Cerebellar cortex (tissue), 1 donor: ENCODE results near the gene PSMB3.
A peak's percentile ranks its signal among the peaks of the same experiment; 100 is the strongest.
"Not testable (repeated sequence)": the region's sequence is repeated elsewhere in the genome, so short reads cannot be mapped to it uniquely, and the experiment has no call there.

Experiments used
- DNase-seq: peaks from one replicate; pipeline ENCODE4 v3.0.0-alpha.2; 2015; ENCODE audit warnings: low spot score

PSMB3 gene

DNA sequence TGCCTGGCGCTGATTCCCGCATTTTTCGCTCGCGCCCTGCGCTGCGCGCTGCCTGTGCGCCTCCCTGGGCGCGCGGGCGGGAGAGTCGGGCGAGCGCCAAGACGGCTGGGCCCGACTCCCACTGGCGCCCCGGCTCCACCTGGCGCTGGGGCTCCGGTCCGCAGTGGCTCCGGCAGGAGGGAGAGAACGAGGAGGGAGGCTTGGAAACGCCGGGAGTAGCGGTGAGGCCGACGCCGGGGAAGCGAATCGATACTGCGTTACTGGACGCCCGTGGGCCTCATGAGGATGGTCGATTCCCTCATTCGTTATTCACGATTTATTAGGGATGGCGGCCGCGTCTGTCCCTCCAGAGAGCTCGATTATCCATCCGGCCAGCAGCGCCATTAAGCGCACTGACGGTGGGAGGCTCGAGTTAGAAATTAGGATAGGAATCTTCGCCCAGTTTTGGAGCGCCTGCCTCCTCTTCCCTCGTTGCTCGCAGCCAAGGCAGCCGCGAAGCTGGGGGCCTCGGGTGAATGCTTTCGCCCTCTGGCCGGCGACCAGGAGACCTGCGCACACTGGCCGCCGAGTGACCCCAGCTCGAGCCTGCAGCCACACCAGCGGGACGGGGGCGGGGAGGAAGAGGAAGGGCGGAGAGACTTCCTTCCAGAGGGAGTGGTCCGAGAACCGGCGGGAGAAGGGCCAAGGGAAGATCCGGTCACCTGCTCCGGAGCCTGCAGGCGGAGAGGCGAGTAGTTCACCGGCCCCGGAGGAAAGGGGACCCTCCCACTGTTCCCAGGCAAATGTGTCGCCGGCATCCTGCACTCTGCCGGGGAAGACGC is 3.1 kb upstream of the PSMB3 start:
- peak; percentile 89 for DNase-seq

DNA sequence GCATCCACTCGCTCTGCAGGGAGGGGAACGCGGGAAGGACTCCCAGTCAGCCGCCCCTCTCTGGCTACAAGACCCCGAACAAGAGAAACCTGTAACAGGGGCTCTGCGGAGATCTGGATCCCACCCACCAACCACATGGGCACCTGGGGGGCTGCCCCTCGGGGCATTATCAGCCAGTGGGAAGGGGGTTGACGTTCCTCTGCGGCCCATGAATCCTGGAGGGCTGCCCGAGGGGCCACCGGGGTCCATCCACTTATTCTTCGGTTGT is 2.6 kb upstream of the PSMB3 start:
- DNase-seq: no peak

DNA sequence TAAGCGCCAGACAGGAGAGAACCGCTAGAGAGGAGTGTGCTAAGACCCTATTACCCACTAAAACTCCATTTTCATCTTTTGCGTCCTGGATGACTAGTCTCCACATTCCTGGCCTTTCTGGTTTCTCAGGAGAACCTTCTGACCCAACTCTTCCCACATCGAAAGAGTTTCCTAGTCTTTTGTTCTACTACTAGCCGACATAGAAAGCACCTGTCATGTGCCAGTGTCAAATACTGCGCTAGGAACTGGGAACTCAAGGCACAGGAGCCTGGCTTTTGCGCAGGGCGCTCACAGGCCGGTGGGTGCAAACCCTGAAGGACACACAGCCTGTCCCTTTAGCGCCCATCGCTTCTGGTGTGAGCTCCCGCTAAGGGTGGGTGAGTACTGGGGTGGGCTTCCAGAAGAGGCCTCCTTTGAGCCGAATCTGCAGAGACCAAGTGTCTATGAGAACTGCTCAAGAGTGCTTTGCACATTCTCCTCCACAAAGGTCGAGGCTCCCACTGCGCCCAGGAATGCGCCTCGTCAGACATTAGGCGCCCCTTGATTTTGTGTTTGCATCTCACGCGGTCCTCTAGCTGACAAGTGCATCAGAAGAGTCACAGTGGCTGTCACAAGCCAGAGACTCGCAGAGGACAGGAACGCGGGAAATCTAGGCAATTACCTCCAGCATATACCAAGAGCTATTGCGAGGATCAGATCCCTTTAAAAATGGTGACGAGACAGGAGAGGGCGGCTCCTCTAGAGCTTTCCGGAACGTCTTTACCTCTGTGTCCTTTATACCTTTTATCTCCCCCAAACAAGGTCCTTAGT is 2.0 kb upstream of the PSMB3 start:
- peak; percentile 80 for DNase-seq

DNA sequence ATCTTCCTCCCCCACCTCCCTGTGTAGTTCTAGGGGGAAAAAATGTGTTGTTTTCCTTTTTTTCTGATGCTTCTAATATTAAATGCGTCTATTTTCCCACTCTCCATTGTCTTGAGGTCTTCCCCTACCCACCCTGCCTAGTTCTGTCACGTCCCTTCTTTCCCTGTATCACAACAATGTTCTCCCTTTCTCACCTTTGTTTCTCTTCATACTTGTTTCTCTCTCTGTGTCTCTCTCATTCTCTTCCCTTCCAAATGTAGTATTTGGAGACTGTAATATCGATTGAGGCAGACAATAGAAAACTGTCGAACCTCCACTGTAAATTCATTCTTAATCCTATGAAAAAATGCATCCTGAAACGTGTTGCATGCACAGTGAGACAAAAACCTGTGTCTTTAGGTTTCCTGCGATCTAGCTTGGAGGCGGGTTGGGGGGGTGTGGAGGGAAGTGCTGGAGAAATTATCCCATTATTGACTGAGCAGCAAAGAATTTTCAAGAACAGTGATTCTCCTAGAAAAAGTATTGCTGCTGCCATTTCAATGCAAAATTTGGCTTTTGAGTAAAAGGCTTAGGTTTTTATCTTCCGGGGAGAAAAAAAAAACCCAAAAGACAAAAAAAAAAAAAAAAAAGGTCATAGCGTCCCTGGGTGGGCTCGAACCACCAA is 1.3 kb upstream of the PSMB3 start:
- DNase-seq: peak; percentile 65

DNA sequence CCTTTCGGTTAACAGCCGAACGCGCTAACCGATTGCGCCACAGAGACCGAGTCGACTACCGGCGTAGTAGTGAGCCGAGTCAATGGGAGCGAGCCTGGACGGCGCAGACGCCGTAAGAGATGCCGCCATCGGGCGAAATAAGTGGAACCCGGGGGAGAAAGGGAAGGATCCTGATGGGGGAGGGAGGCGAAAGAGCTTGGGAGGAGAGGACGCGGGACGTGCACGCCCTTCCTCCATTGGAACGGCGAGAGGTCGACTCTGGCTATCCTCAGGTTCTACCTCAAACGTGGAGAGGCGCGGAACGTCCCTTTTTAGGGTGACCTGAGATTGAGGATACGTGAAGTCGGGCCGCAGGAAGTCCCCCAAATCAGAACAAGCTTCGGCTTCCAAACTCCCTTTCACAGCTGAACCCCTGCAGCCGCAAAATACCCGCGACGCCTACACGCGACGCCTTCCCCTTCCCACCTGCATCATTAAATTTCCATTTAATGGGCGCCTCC is 683 bp upstream of the PSMB3 start:
- DNase-seq: peak; percentile 90

DNA sequence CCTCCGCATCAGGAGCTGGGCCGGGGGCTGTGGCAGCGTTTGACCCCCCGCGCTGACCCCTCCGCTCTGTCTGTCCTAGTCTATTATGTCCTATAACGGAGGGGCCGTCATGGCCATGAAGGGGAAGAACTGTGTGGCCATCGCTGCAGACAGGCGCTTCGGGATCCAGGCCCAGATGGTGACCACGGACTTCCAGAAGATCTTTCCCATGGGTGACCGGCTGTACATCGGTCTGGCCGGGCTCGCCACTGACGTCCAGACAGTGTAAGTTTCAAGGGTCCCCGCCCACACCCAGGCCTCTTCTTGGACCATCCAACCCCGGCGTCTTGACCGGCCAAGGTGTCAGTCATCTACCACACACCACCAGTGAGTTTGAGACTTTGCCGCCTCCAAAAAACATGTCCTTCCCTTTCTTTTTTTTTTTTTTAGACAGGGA is 548 bp downstream of the PSMB3 start:
- no peak for DNase-seq

DNA sequence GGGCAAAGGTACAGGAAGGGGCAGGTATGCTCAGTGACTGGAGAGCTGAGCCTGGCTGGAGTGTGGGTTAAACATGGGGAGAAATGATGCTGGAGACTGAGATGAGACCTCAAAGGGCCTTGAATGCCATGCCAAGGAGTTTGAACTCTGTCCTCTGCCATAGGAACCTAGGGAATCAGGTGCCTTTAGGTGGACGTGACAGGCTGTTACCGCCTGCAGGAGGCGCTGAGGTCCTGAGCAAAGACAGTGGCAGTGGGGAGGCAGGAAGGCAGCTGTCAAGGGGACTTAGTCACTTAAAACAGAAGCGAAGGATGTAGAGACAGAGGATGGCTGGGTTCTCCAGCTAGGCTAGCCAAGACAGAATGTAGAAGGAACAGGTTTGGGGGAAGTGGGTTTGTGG is 9.1 kb downstream of the PSMB3 start:
- peak; percentile 61 for DNase-seq

DNA sequence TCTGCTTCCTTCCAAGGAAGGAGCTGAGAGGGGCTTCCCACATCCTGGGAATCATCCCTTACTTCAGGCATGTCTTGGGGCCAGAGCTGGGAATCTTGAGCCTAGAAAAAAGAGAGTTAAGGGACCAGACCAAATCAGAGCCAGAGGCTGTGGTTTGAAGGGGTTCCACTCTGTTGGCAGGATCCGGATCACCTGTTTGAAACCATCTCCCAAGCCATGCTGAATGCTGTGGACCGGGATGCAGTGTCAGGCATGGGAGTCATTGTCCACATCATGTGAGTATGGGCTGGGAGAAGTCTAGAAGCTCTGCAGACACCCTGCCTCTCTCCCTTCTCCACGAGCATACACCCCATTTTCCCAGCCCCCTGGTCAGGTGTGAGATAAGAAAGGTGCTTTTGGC is 9.7 kb downstream of the PSMB3 start:
- no peak for DNase-seq

DNA sequence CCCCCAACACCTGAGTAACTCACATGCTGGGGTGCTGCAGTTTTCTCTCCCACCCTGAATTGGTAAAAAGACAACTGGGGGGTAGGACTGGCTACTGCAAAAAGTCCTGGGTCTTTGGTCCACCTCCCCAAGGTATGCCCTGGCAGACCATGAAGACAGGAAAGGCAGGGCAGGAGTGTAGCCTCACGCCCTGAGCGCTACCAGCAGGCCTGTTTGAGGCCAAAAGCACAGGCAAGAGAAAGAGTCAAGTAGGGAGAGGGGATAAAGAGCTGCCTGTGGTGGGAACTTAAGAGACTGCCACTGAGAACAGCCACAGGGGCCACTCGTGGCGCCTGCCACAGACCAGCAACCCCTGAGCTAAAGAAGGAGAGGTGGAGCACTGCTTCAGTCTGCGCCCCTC is 13.8 kb downstream of the PSMB3 start:
- DNase-seq: no peak

DNA sequence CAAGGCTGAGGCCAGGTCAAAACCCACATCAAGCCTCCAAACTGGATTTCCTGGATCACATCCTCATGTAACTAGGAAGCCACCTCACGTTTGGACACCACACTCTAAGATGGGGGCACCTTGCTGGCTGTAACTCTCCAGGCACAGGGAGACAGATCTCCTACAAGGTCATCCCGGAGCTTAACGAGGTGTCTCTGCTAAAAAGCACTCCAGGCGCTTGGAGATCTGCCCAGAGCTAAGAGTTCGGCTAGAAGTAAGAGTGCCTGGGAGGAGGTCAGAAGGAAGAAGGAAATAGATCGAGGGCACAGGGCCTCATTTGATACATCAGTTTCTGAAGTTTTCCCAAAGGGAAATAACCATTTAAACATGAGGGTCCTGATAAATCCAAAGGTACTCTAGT is 15.9 kb downstream of the PSMB3 start:
- DNase-seq: no peak

DNA sequence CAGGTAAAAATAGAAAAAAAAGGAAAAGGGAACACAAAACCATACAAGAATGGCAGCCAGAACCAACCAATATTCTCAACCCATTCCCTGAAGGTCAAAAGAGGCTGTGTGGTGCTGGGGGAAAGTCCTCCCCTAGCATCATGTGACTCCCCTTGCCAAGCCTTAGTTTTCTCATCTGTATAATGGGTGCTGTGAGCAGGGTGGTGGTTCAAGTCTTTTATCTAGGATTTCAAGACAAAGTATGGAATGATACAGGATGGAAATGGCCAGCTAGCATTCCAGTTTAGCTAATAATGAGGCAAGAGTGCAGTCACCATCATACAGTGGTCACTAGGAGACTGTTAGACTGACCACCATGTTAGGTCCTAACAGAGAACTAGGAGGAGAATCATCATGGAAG is 20.7 kb downstream of the PSMB3 start:
- no peak for DNase-seq

DNA sequence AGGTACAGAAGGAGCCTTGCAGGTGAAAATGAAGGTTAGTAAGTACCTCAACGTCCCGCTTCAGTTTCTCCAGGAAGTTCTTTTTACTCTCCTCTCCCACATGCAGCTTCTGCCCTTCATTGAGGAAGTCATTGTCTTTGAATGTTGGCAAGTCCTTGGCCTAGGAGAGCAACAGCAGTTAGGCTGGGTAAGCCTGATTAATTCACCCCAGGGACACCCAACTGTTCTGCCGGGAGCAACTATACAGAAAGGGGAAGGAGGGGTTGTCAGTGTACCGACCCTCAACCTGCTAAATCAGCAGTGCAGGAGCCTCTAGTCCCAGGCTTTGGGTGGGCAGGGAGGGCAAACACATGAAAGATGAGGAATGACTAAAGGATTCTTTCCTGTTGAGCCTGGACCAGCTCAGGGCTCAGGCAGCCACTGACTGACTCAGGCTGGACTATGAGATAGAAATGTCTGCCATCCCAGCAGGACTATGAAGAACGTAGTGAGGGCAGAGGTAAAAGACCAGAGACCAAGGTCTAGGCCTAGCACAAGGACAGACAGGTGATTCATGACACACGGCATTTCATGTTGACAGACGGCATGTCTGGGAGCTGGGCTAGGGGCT is 25.2 kb downstream of the PSMB3 start:
- DNase-seq: no peak

DNA sequence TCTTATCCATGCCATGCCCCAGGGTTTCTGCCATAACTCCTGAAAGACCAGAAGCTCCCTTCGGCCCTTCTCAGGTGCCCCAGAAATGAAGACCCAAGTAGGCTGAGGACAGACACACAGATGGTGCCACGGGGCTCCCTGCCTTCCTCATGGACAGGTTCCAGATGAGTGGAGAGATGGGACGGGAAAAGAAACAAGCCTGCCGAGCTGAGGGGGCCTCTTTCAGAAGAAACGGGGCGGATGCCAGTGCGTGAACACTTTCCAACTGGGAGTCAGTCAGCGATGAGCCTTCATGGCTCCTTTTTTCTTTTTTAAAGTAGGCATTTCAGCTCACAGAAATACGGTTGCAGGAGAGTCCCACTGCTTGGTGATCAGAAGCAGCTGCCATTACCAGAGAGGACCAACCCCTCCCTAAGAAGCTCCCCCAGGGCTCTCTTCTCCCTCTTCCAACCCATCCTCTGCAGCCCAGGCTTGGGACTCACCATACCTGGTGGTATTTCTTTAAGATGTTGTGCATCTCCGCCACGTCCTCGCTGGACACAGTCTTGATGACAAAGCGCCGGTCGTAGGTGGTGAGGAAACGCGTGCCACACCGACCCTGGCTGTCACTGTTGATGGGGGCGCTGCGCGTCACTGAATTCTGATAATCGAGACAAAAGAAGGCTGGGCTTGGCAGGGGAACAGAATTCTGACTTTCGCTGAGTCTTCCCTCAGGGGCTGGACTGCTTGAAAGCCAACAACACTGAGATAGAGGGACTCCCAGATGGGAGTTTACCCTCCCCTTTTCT is 27.6 kb downstream of the PSMB3 start:
- DNase-seq: no peak

DNA sequence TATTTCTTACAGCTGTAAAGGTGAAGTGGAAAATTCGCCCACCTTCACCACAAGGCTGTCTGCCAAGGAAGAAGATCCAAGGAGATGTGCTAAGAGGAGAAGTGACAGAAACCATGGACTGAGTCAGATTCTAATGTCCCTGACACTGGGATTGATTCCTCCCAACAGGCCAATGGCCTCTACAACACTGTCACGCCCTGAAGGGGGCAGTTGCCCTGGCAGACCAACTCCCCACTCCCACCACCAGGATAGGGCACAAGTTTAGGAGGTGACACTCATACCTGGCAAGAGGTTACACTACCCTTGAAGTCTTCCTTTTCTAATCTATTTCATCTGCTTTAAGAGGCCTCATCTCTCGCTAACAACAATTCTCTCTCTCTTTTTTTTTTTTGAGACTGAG is 30.7 kb downstream of the PSMB3 start:
- no peak for DNase-seq

DNA sequence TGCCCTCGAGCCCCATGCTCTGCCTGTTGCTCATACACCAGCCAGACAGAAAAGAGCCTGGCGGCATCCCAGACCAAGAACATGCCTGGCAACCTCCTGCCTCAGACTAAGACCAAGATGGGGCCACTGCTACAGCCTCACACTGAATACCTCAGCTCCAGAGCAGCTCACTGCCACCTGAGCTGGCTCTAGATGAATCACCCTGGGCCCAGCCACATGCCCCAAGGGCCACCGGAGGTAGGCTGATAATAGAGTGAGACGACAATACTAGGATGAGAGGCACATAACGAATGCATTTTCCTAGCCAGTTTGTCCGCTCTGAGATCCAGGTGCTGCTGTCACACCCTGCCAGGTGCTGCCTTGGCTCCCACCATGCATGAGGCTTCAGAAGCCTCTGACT is 33.8 kb downstream of the PSMB3 start:
- no peak for DNase-seq

DNA sequence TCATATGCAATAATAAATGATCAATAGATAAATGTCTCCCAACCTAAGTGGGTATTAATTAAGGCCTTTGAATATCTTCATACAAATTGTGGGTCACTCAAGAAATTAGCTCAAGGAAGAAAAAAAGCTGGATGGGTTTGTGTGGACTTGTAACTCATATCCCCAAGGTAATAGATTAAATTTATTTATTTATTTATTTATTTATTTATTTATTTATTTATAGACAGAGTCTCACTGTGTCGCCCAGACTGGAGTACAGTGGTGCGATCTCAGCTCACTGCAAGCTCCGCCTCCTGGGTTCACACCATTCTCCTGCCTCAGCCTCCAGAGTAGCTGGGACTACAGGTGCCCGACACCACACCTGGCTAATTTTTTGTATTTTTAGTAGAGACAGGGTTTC is 35.5 kb downstream of the PSMB3 start:
- not testable (repeated sequence) for DNase-seq

DNA sequence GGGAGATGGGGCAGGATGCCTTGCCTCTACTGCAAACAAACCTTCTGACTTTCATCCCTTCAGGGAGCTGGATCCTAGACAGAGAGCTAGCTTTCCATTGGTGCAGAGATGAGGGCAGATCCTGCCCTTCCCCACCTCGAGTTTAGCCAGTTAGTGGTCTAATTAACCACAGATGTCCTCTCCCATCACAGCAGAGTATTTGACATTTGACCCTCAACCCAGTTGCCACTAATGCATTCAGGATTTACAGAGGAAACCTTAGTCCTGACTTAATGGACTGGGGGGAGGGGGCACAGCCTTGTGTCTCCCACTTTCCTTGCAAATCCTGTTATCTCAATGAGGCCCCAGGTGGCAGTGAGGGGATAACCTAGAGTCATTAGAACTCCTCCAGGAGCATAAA is 36.6 kb downstream of the PSMB3 start:
- DNase-seq: no peak

DNA sequence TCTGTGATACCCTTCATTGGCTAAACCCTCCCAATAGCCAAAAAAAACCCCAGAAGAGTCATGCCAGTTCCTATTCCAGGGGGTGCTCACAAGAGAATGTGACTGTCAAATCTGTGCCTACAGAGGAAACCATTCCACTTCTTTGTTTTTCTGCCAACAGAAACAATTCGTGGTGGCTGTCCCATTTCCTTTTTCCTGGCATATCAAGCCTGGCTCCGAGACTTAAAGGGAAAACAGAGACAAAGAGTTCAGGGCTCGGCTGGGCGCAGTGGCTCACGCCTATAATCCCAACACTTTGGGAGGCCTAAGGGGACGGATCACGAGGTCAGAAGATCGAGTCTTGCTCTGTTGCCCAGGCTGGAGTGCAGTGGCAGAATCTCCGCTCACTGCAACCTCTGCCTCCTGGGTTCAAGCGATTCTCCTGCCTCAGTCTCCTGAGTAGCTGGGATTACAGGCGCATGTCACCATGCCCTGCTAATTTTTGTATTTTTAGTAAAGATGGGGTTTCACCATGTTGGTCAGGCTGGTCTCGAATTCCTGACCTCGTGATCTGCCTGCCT is 37.7 kb downstream of the PSMB3 start:
- DNase-seq: not testable (repeated sequence)

DNA sequence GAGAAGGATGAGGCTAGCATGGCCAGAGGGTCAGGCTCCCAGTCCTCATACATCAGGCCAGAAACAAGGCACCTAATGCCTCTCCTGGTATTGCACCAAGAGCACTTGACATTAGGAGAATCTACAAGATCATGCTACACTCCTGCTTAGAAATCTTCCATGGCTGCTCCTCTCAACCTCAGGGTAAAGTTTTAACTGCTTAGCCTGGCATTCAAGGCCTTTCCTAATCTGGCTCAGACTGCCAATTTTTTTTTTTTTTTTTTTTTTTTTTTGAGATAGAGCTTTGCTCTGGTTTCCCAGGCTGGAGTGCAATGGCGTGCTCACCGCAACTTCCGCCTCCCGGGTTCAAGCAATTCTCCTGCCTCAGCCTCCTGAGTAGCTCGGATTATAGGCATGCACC is 38.6 kb downstream of the PSMB3 start:
- no peak for DNase-seq

DNA sequence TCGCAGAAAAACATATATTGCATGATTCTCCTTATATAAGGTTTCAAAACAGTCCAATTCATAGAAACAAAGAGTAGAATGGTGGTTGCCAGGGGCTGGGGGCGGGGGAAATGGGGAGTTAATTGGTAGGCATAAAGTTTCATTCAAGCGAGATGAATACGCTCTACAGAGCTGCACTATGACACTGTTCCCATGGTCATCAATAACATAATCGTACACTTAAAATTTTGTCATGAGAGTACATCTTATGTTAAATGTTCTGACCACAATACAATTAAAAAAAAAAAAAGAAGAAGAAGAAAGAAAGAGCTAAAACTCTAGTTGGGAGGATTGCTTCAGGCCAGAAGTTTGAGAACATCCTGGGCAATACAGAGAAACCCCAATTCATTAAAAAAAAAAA is 41.7 kb downstream of the PSMB3 start:
- DNase-seq: no peak

DNA sequence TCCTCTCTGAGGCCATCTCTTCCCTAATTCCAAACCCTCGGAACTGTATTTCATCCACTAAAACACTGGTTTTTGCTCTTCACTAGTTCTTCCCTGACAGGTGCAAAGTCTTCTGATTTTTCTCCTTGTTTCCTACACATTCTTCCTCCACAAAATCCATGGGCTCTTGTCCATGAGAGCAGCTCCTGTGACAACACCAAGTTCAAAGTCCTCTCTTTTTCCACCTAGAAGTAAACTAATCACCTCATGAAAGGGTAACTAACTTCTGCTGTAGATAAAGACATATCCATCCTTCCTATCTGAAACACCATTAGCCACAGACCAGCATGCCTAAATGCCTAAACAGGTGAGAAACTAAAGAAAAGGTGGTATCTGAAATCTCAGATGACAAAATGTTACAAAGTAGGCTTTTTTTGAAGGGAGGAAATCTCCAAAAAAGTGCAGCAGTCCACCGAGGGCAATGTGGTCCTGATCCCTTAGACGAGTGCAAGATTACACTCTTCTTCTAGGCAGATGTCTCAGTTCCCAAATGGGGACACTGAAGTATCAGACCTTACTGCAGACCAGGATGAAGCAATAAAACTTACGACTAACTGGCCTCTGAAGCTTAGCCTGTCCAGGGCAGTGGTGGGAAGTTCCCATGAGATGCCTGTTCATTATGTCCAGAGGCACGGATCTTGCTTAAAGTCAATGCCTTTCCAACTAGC is 44.1 kb downstream of the PSMB3 start:
- no peak for DNase-seq
